GM12878 (cell line): ENCODE measurements around the gene JAML. TPM values are rescaled to one million over a fixed set of nuclear protein-coding genes. Genes with fewer than 3 reads are reported as not detected.

Experiments
- ATF3 ChIP-seq: IDR thresholded peaks from 2 replicates; pipeline ENCODE4 v1.6.1; 2011; ENCODE audit warnings: low read depth, mild to moderate bottlenecking, low read length, moderate library complexity, borderline replicate concordance; ENCODE audit errors: extremely low read depth
- BRCA1 ChIP-seq: IDR thresholded peaks from 2 replicates; pipeline ENCODE4 v1.6.1; 2011; ENCODE audit warnings: low read depth, low read length, improper control_type of control experiment
- CREB1 ChIP-seq: IDR thresholded peaks from 2 replicates; pipeline ENCODE4 v1.6.1; 2012; ENCODE audit warnings: low read depth, mild to moderate bottlenecking, inconsistent platforms
- EZH2 ChIP-seq: IDR thresholded peaks from 2 replicates; pipeline ENCODE4 v1.6.1; 2012; ENCODE audit warnings: low read depth, mild to moderate bottlenecking, control low read depth, inconsistent platforms, low read length, borderline replicate concordance; ENCODE audit not compliant: control insufficient read depth
- FOS ChIP-seq: IDR thresholded peaks from 3 replicates; pipeline ENCODE4 v1.6.1; 2011; ENCODE audit warnings: borderline replicate concordance; ENCODE audit not compliant: insufficient read length; ENCODE audit errors: extremely low read depth
- HDAC6 ChIP-seq: fragments of 200-600 bp; sonication (generic); IDR thresholded peaks from one replicate; pipeline ENCODE4 v1.8.0; 2017; ENCODE audit warnings: antibody characterized with exemption; ENCODE audit not compliant: unreplicated experiment
- IRF5 ChIP-seq: fragments of 450-650 bp; IDR thresholded peaks from 2 replicates; pipeline ENCODE4 v1.6.1; 2017; ENCODE audit warnings: borderline replicate concordance
- NR2C1 ChIP-seq: fragments of 450-650 bp; IDR thresholded peaks from 2 replicates; pipeline ENCODE4 v1.6.1; 2017; ENCODE audit warnings: antibody characterized with exemption, mild to moderate bottlenecking, moderate library complexity
- POLR2AphosphoS5 ChIP-seq: IDR thresholded peaks from 2 replicates; pipeline ENCODE4 v1.6.1; 2011; ENCODE audit warnings: mild to moderate bottlenecking, low read length, inconsistent platforms
- SMARCA5 ChIP-seq: fragments of 450-650 bp; IDR thresholded peaks from 2 replicates; pipeline ENCODE4 v1.6.1; 2017; ENCODE audit warnings: mild to moderate bottlenecking
- TAF1 ChIP-seq: IDR thresholded peaks from 2 replicates; pipeline ENCODE4 v1.6.1; 2011; ENCODE audit warnings: mild to moderate bottlenecking, low read depth, low read length, borderline replicate concordance
- TBL1XR1 ChIP-seq: IDR thresholded peaks from 2 replicates; pipeline ENCODE4 v1.6.1; 2012; ENCODE audit warnings: low read depth, low read length, improper control_type of control experiment
- TCF3 ChIP-seq: IDR thresholded peaks from 2 replicates; pipeline ENCODE4 v1.6.1; 2012; ENCODE audit warnings: low read depth, mild to moderate bottlenecking, low read length, borderline replicate concordance; ENCODE audit not compliant: insufficient read depth
- TCF7 ChIP-seq: IDR thresholded peaks from 2 replicates; pipeline ENCODE4 v1.6.1; 2014; ENCODE audit warnings: antibody characterized with exemption, borderline replicate concordance
- ZNF217 ChIP-seq: fragments of 450-650 bp; IDR thresholded peaks from 2 replicates; pipeline ENCODE4 v1.6.1; 2017; ENCODE audit warnings: antibody characterized with exemption, mild to moderate bottlenecking
- ZNF274 ChIP-seq: IDR thresholded peaks from one replicate; pipeline ENCODE4 v1.8.0; 2011; ENCODE audit not compliant: insufficient read length, insufficient read depth
- polyA plus RNA-seq, 11 experiments: library from polyadenylated mRNA; depleted of rRNA in 4 of 11; unstranded in 6 of 11; stranded (reverse) in 5 of 11; fragments of >200 nt; fragmentation: Nextera tagmentation in 4 of 11; fragmentation: Illumina TruSeq in 1 of 11; extraction: Ambion mirVana in 4 of 11; extraction: Trizol in 1 of 11; gene quantifications; 1 replicate in 1 of 11; 2 replicates in 10 of 11; pipeline versions ENCODE4 v1.2.1 to v1.2.3, GENCODE V29; 2011 to 2016; ENCODE audit warnings: inconsistent platforms in 2 of 11, missing spikeins in 2 of 11, low read depth in 1 of 11
- total RNA-seq, 4 experiments: library from RNA; depleted of rRNA in 3 of 4; stranded (reverse); fragments of >200 nt in 3 of 4; fragmentation: Illumina TruSeq in 1 of 4; extraction: Trizol in 1 of 4; gene quantifications; 2 replicates each; pipeline versions ENCODE4 v1.2.1 to v1.2.3, GENCODE V29; 2013 to 2021
- TF ChIP-seq, protein P1 (sequence below): fragments of 450-650 bp; IDR thresholded peaks from 2 replicates; pipeline ENCODE4 v1.6.1; 2017; ENCODE audit warnings: mild to moderate bottlenecking, moderate library complexity
- TF ChIP-seq, protein P2 (sequence below): IDR thresholded peaks from 2 replicates; pipeline ENCODE4 v1.6.1; 2011; ENCODE audit warnings: borderline replicate concordance, low read depth, mild to moderate bottlenecking, moderate library complexity, mixed read lengths, low read length; ENCODE audit not compliant: insufficient read depth; ENCODE audit errors: extremely low read length
- TF ChIP-seq, protein P3 (sequence below): fragments of 450-650 bp; IDR thresholded peaks from 2 replicates; pipeline ENCODE4 v1.6.1; 2017; ENCODE audit warnings: low read depth, mild to moderate bottlenecking, moderate library complexity
- TF ChIP-seq, protein P4 (sequence below): IDR thresholded peaks from 2 replicates; pipeline ENCODE4 v1.6.1; 2012; ENCODE audit warnings: low read length, inconsistent platforms

Gene JAML
- total and polyA plus RNA-seq, 10 of the 15 experiments (the other 5 are each of a cell fraction or from before 2014, with no cell fraction given): 0.60 to 8.1 (median 3.5) TPM

GRCh38 chr11:118224511-118225188, at the start of gene JAML (continued):
- TF ChIP-seq, protein P1, sequence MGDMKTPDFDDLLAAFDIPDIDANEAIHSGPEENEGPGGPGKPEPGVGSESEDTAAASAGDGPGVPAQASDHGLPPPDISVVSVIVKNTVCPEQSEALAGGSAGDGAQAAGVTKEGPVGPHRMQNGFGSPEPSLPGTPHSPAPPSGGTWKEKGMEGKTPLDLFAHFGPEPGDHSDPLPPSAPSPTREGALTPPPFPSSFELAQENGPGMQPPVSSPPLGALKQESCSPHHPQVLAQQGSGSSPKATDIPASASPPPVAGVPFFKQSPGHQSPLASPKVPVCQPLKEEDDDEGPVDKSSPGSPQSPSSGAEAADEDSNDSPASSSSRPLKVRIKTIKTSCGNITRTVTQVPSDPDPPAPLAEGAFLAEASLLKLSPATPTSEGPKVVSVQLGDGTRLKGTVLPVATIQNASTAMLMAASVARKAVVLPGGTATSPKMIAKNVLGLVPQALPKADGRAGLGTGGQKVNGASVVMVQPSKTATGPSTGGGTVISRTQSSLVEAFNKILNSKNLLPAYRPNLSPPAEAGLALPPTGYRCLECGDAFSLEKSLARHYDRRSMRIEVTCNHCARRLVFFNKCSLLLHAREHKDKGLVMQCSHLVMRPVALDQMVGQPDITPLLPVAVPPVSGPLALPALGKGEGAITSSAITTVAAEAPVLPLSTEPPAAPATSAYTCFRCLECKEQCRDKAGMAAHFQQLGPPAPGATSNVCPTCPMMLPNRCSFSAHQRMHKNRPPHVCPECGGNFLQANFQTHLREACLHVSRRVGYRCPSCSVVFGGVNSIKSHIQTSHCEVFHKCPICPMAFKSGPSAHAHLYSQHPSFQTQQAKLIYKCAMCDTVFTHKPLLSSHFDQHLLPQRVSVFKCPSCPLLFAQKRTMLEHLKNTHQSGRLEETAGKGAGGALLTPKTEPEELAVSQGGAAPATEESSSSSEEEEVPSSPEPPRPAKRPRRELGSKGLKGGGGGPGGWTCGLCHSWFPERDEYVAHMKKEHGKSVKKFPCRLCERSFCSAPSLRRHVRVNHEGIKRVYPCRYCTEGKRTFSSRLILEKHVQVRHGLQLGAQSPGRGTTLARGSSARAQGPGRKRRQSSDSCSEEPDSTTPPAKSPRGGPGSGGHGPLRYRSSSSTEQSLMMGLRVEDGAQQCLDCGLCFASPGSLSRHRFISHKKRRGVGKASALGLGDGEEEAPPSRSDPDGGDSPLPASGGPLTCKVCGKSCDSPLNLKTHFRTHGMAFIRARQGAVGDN: peak; percentile 85
- TF ChIP-seq ATF3 (no peak), ZNF274 (no peak), SMARCA5 (no peak), CREB1 (peak; percentile 8; the same call in 1 of the 2 replicates), TCF7 (peak; percentile 79), FOS (no peak), TBL1XR1 (no peak), ZNF217 (no peak), NR2C1 (no peak), HDAC6 (no peak), BRCA1 (no peak), EZH2 (no peak), IRF5 (no peak), POLR2AphosphoS5 (no peak), TAF1 (no peak), TCF3 (no peak)
- TF ChIP-seq, protein P2, sequence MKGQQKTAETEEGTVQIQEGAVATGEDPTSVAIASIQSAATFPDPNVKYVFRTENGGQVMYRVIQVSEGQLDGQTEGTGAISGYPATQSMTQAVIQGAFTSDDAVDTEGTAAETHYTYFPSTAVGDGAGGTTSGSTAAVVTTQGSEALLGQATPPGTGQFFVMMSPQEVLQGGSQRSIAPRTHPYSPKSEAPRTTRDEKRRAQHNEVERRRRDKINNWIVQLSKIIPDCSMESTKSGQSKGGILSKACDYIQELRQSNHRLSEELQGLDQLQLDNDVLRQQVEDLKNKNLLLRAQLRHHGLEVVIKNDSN: no peak
- TF ChIP-seq, protein P3, sequence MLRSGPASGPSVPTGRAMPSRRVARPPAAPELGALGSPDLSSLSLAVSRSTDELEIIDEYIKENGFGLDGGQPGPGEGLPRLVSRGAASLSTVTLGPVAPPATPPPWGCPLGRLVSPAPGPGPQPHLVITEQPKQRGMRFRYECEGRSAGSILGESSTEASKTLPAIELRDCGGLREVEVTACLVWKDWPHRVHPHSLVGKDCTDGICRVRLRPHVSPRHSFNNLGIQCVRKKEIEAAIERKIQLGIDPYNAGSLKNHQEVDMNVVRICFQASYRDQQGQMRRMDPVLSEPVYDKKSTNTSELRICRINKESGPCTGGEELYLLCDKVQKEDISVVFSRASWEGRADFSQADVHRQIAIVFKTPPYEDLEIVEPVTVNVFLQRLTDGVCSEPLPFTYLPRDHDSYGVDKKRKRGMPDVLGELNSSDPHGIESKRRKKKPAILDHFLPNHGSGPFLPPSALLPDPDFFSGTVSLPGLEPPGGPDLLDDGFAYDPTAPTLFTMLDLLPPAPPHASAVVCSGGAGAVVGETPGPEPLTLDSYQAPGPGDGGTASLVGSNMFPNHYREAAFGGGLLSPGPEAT: 0 out of 2 replicates have a peak, but pooled peaks have one; percentile 29
- TF ChIP-seq, protein P4, sequence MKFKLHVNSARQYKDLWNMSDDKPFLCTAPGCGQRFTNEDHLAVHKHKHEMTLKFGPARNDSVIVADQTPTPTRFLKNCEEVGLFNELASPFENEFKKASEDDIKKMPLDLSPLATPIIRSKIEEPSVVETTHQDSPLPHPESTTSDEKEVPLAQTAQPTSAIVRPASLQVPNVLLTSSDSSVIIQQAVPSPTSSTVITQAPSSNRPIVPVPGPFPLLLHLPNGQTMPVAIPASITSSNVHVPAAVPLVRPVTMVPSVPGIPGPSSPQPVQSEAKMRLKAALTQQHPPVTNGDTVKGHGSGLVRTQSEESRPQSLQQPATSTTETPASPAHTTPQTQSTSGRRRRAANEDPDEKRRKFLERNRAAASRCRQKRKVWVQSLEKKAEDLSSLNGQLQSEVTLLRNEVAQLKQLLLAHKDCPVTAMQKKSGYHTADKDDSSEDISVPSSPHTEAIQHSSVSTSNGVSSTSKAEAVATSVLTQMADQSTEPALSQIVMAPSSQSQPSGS: 0 out of 2 replicates have a peak, but pooled peaks have one; percentile 17
